Neuronal stem cell (in vitro differentiated cells): ENCODE results near the gene MLYCD.

Experiments used
- DNase-seq: peaks from one replicate; pipeline ENCODE4 v3.0.0-alpha.2; 2013; ENCODE audit warnings: low spot score
- H2AFZ ChIP-seq: one replicate; pipeline ENCODE4 v1.6.1; 2013; ENCODE audit warnings: mild to moderate bottlenecking, low read length, inconsistent platforms
- H2AK5ac ChIP-seq: 2 replicates; pipeline ENCODE4 v1.6.1; 2013; ENCODE audit warnings: low read depth, mild to moderate bottlenecking, inconsistent platforms, low read length, moderate library complexity, mixed read lengths
- H2BK120ac ChIP-seq: 2 replicates; pipeline ENCODE4 v1.6.1; 2013; ENCODE audit warnings: low read depth, mild to moderate bottlenecking, inconsistent platforms, low read length, moderate library complexity, mixed read lengths
- H2BK12ac ChIP-seq: one replicate; pipeline ENCODE4 v1.6.1; 2013; ENCODE audit warnings: low read length, inconsistent platforms
- H2BK15ac ChIP-seq: 2 replicates; pipeline ENCODE4 v1.6.1; 2013; ENCODE audit warnings: mild to moderate bottlenecking, low read length, inconsistent platforms, mixed read lengths
- H2BK5ac ChIP-seq: one replicate; pipeline ENCODE4 v1.6.1; 2013; ENCODE audit warnings: inconsistent platforms, mild to moderate bottlenecking, low read length, moderate library complexity
- H3K14ac ChIP-seq: one replicate; pipeline ENCODE4 v1.6.1; 2013; ENCODE audit warnings: low read length, inconsistent platforms
- H3K18ac ChIP-seq: 2 replicates; pipeline ENCODE4 v1.6.1; 2013; ENCODE audit warnings: low read length, inconsistent platforms
- H3K23ac ChIP-seq: 2 replicates; pipeline ENCODE4 v1.6.1; 2013; ENCODE audit warnings: low read depth, mild to moderate bottlenecking, mixed read lengths, low read length, inconsistent platforms; ENCODE audit not compliant: poor library complexity
- H3K27ac ChIP-seq: replicated peaks from 3 replicates; pipeline ENCODE4 v1.5.1; 2013; ENCODE audit warnings: low read length, inconsistent platforms
- H3K27me3 ChIP-seq, 3 experiments: 2 replicates each; pipeline ENCODE4 v1.6.1; 2013; ENCODE audit warnings: low read length in 3 of 3, mild to moderate bottlenecking in 2 of 3, inconsistent platforms in 1 of 3, low read depth in 1 of 3, mixed read lengths in 1 of 3, moderate library complexity in 1 of 3; ENCODE audit not compliant: control insufficient read depth in 3 of 3, insufficient read depth in 3 of 3
- H3K36me3 ChIP-seq, 2 donors: replicated peaks in 1 of 2; 2 replicates each; pipeline ENCODE4 v1.6.1; 2013; ENCODE audit warnings: low read length in 2 of 2; ENCODE audit not compliant: control insufficient read depth in 2 of 2, insufficient read depth in 2 of 2
- H3K4ac ChIP-seq: 2 replicates; pipeline ENCODE4 v1.6.1; 2013; ENCODE audit warnings: inconsistent platforms, mild to moderate bottlenecking, low read length, moderate library complexity
- H3K4me1 ChIP-seq, 2 donors: 1 replicate in 1 of 2; 2 replicates in 1 of 2; pipeline ENCODE4 v1.6.1; 2013; ENCODE audit warnings: low read length in 2 of 2, low read depth in 1 of 2; ENCODE audit not compliant: control insufficient read depth in 2 of 2, insufficient read depth in 1 of 2
- H3K4me2 ChIP-seq: one replicate; pipeline ENCODE4 v1.6.1; 2013; ENCODE audit warnings: mild to moderate bottlenecking, low read length, inconsistent platforms; ENCODE audit not compliant: insufficient read depth, poor library complexity, severe bottlenecking
- H3K4me3 ChIP-seq, 2 donors: 2 replicates each; pipeline ENCODE4 v1.5.1; 2013; ENCODE audit warnings: low read length in 2 of 2, mild to moderate bottlenecking in 2 of 2, inconsistent platforms in 1 of 2, moderate library complexity in 1 of 2
- H3K79me1 ChIP-seq: one replicate; pipeline ENCODE4 v1.6.1; 2013; ENCODE audit warnings: low read depth, mild to moderate bottlenecking, inconsistent platforms, low read length, moderate library complexity
- H3K9ac ChIP-seq: one replicate; pipeline ENCODE4 v1.6.1; 2013; ENCODE audit warnings: mild to moderate bottlenecking, low read depth, low read length, inconsistent platforms; ENCODE audit not compliant: poor library complexity
- H3K9me3 ChIP-seq, 2 donors: replicated peaks in 1 of 2; 2 replicates each; pipeline versions ENCODE3 to v1.6.1; 2013; ENCODE audit warnings: low read length in 2 of 2, mild to moderate bottlenecking in 2 of 2, inconsistent platforms in 1 of 2, low read depth in 1 of 2, mixed read lengths in 1 of 2, moderate library complexity in 1 of 2; ENCODE audit not compliant: control insufficient read depth in 2 of 2, insufficient read depth in 1 of 2
- H4K8ac ChIP-seq: one replicate; pipeline ENCODE4 v1.6.1; 2013; ENCODE audit warnings: low read depth, mild to moderate bottlenecking, inconsistent platforms, low read length, moderate library complexity
- H4K91ac ChIP-seq: one replicate; pipeline ENCODE4 v1.6.1; 2013; ENCODE audit warnings: low read length, low read depth, mild to moderate bottlenecking, inconsistent platforms; ENCODE audit not compliant: poor library complexity
- WGBS, 2 donors: extraction: QIAGEN DNeasy Blood & Tissue Kit; methylation state at CpG; one replicate each; pipeline ENCODE4 v1.1.7; 2013; ENCODE audit warnings: missing lambda C conversion rate in 2 of 2, mixed read lengths in 1 of 2; ENCODE audit not compliant: insufficient read length in 2 of 2, insufficient replicate concordance in 1 of 2; ENCODE audit errors: extremely low coverage in 2 of 2; 5-methylcytosine and 5-hydroxymethylcytosine counted together

Gene MLYCD

GRCh38 chr16:83963277-83964119 lies 64.6 kb downstream of the MLYCD start:
- no peak overlapping the region for H3K4me2 ChIP-seq
- H3K4ac ChIP-seq = no peak overlapping the region
- no peak overlapping the region for H2BK15ac ChIP-seq
- H3K27ac ChIP-seq = no peak overlapping the region
- no peaks in the 10 kb centered on the region for H3K4me1 ChIP-seq
- no peaks in the 10 kb centered on the region for H3K79me1 ChIP-seq
- no peak overlapping the region for H4K91ac ChIP-seq
- no peak overlapping the region for H3K23ac ChIP-seq
- H2BK12ac ChIP-seq = no peak overlapping the region
- no CpG with 5 or more reads among the region's 22 CpGs for WGBS, 2 donors
- H3K14ac ChIP-seq = no peak overlapping the region
- H3K18ac ChIP-seq = no peak overlapping the region
- no peak overlapping the region for H3K4me3 ChIP-seq
- H2BK5ac ChIP-seq = no peak overlapping the region
- no peak overlapping the region for H2BK120ac ChIP-seq
- no peaks in the 10 kb centered on the region for H3K9me3 ChIP-seq
- no peak overlapping the region for H2AFZ ChIP-seq
- H4K8ac ChIP-seq = no peak overlapping the region
- H3K36me3 ChIP-seq = no peaks in the 10 kb centered on the region
- no peak for DNase-seq
- H2AK5ac ChIP-seq = no peak overlapping the region
- no peak overlapping the region for H3K9ac ChIP-seq
- no peaks in the 10 kb centered on the region for H3K27me3 ChIP-seq

- Histone ChIP-seq H3K23ac (peak overlapping the region; percentile 37), H3K18ac (peak overlapping the region; percentile 53), H2AK5ac (peak overlapping the region; percentile 77), H2BK120ac (no peak overlapping the region), H3K9ac (no peak overlapping the region), H4K91ac (no peak overlapping the region), H4K8ac (no peak overlapping the region), H3K9me3 (no peaks in the 10 kb centered on the region), H3K4me1 (peaks cover 4 to 5% of the 10 kb centered on the region in 2 donors), H3K36me3 (no peaks in the 10 kb centered on the region), H2BK15ac (peak overlapping the region; percentile 12), H2AFZ (no peak overlapping the region), H2BK12ac (peak overlapping the region; percentile 18), H3K4ac (no peak overlapping the region), H3K79me1 (peaks cover 2% of the 10 kb centered on the region), H2BK5ac (no peak overlapping the region), H3K14ac (no peak overlapping the region), H3K4me2 (no peak overlapping the region), H3K27me3 (peaks cover 0 to 2% (median 0%) of the 10 kb centered on the region in 3 experiments), H3K4me3 (no peak overlapping the region), H3K27ac (no peak overlapping the region)
- WGBS, 2 donors = no CpG with 5 or more reads among the region's 26 CpGs
- DNase-seq = no peak
These were observed 65.9 kb downstream of the MLYCD start for GRCh38 chr16:83964684-83965443.

DNA sequence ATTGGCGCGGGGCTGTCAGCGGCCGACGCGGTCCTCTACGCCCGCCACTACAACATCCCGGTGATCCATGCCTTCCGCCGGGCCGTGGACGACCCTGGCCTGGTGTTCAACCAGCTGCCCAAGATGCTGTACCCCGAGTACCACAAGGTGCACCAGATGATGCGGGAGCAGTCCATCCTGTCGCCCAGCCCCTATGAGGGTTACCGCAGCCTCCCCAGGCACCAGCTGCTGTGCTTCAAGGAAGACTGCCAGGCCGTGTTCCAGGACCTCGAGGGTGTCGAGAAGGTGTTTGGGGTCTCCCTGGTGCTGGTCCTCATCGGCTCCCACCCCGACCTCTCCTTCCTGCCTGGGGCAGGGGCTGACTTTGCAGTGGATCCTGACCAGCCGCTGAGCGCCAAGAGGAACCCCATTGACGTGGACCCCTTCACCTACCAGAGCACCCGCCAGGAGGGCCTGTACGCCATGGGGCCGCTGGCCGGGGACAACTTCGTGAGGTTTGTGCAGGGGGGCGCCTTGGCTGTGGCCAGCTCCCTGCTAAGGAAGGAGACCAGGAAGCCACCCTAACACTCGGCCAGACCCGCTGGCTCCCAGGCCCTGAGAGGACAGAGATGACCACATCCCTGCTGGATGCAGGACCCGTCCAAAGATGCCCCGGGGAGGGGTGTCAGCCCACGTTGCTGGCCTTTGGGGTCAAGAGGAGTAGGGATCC lies 66.7 kb downstream of the MLYCD start:
- Histone ChIP-seq H3K27ac (no peak overlapping the region), H3K18ac (peak overlapping the region; percentile 53), H2BK5ac (no peak overlapping the region), H3K27me3 (peaks cover 0 to 2% (median 0%) of the 10 kb centered on the region in 3 experiments), H2AFZ (no peak overlapping the region), H3K23ac (peak overlapping the region; percentile 37), H3K4me3 (no peak overlapping the region), H4K91ac (no peak overlapping the region), H3K4ac (no peak overlapping the region), H3K14ac (no peak overlapping the region), H3K9me3 (no peaks in the 10 kb centered on the region), H2AK5ac (peak overlapping the region; percentile 77), H2BK12ac (peak overlapping the region; percentile 18), H3K36me3 (no peaks in the 10 kb centered on the region), H3K4me1 (peaks cover 6 to 8% of the 10 kb centered on the region in 2 donors), H3K4me2 (no peak overlapping the region), H4K8ac (no peak overlapping the region), H3K79me1 (peaks cover 2% of the 10 kb centered on the region), H2BK15ac (peak overlapping the region; percentile 55), H2BK120ac (no peak overlapping the region), H3K9ac (no peak overlapping the region)
- no CpG with 5 or more reads among the region's 36 CpGs for WGBS, 2 donors
- DNase-seq = no peak
